DMS79 (cell line): Measurements from ENCODE around the gene PIGN.
"Not testable (repeated sequence)": the region's sequence is repeated elsewhere in the genome, so short reads cannot be mapped to it uniquely, and the experiment has no call there.

Source experiments
- DNase-seq: peaks from one replicate; lab custom pipeline; 2025; lab: John Stamatoyannopoulos, UW

PIGN gene

GRCh38 chr18:62054929-62055498 lies 131.8 kb downstream of the PIGN start:
- no peak for DNase-seq

- DNase-seq = no peak
These were observed 138.6 kb downstream of the PIGN start for GRCh38 chr18:62048279-62048678.

- DNase-seq = no peak
These were observed 141.5 kb downstream of the PIGN start for GRCh38 chr18:62045316-62045715.

- DNase-seq = no peak
These were observed 142.3 kb downstream of the PIGN start for GRCh38 chr18:62044490-62045000.

- no peak for DNase-seq
These were observed 148.7 kb downstream of the PIGN start for GRCh38 chr18:62037989-62038778.

- no peak for DNase-seq
These were observed 149.7 kb downstream of the PIGN start for GRCh38 chr18:62037012-62037742.

GRCh38 chr18:62034286-62034685 lies 152.6 kb downstream of the PIGN start:
- not testable (repeated sequence) for DNase-seq

GRCh38 chr18:62033756-62034155 lies 153.1 kb downstream of the PIGN start:
- DNase-seq = no peak

GRCh38 chr18:62033207-62033606 lies 153.6 kb downstream of the PIGN start:
- no peak for DNase-seq

- DNase-seq = no peak
These were observed 156.5 kb downstream of the PIGN start for GRCh38 chr18:62030091-62030985.

GRCh38 chr18:62028715-62029114 lies 158.1 kb downstream of the PIGN start:
- no peak for DNase-seq

GRCh38 chr18:62027914-62028520 lies 158.8 kb downstream of the PIGN start:
- DNase-seq = no peak

- DNase-seq = no peak
These were observed 160.3 kb downstream of the PIGN start for GRCh38 chr18:62026586-62026985.

- no peak for DNase-seq
These were observed 161.9 kb downstream of the PIGN start for GRCh38 chr18:62024983-62025382.

- no peak for DNase-seq
These were observed 163.3 kb downstream of the PIGN start for GRCh38 chr18:62023536-62023935.

GRCh38 chr18:62018759-62019041 lies 168.2 kb downstream of the PIGN start:
- no peak for DNase-seq

GRCh38 chr18:62018034-62018758 lies 168.7 kb downstream of the PIGN start:
- no peak for DNase-seq

- DNase-seq = no peak
These were observed 169.2 kb downstream of the PIGN start for GRCh38 chr18:62017618-62018017.

GRCh38 chr18:62011416-62011815 lies 175.4 kb downstream of the PIGN start:
- no peak for DNase-seq

- no peak for DNase-seq
These were observed 177.3 kb downstream of the PIGN start for GRCh38 chr18:62009521-62009920.

GRCh38 chr18:62001396-62001795 lies 185.5 kb downstream of the PIGN start:
- no peak for DNase-seq
